Astrocyte of the spinal cord (primary cell): ENCODE results near the gene CA11.
A peak's percentile ranks its signal among the peaks of the same experiment; 100 is the strongest.
"Not testable (repeated sequence)": the region's sequence is repeated elsewhere in the genome, so short reads cannot be mapped to it uniquely, and the experiment has no call there.

ENCODE experiments used
- DNase-seq: peaks from one replicate; pipeline ENCODE4 v3.0.0; 2011; ENCODE audit warnings: low read depth, low spot score
- H3K4me3 ChIP-seq: 2 replicates; pipeline ENCODE4 v1.5.1; 2011; ENCODE audit warnings: low read depth, mild to moderate bottlenecking, low read length, moderate library complexity
- CTCF ChIP-seq: IDR thresholded peaks from 2 replicates; pipeline ENCODE4 v1.5.1; 2012; ENCODE audit warnings: low read depth, mild to moderate bottlenecking, low read length, inconsistent platforms
- in situ Hi-C: cut with HindIII; loops from 2 replicates; pipeline ENCODE4 v1.10.0; 2017; ENCODE audit warnings: low sequenced_read_pairs

CA11 gene

GRCh38 chr19:48681127-48681470 is 35.1 kb upstream of the CA11 start:
- in situ Hi-C loops: no loop called here
- DNase-seq: peak; percentile 56
- no peak for TF ChIP-seq CTCF
- no peak overlapping the region for H3K4me3 ChIP-seq

- TF ChIP-seq CTCF: no peak
- in situ Hi-C loops: no loop called here
- DNase-seq: no peak
- no peak overlapping the region for H3K4me3 ChIP-seq
Measured at GRCh38 chr19:48680436-48681126, 34.6 kb upstream of the CA11 start.

- DNase-seq, in situ Hi-C loops, H3K4me3 ChIP-seq: not testable (repeated sequence)
Measured at GRCh38 chr19:48680006-48680405, 34.0 kb upstream of the CA11 start.

- TF ChIP-seq CTCF: no peak
Measured at GRCh38 chr19:48678201-48678600, 32.2 kb upstream of the CA11 start.

GRCh38 chr19:48676887-48677286 is 30.9 kb upstream of the CA11 start:
- no peak overlapping the region for H3K4me3 ChIP-seq
- in situ Hi-C loops: no loop called here
- no peak for TF ChIP-seq CTCF
- DNase-seq: no peak

More at GRCh38 chr19:48678201-48678600, 32.2 kb upstream of the CA11 start:
- in situ Hi-C loops: no loop called here
- DNase-seq: no peak
- no peak overlapping the region for H3K4me3 ChIP-seq

- DNase-seq: no peak
- in situ Hi-C loops: no loop called here
- no peak for TF ChIP-seq CTCF
- H3K4me3 ChIP-seq: no peak overlapping the region
Measured at GRCh38 chr19:48676487-48676886, 30.5 kb upstream of the CA11 start.

GRCh38 chr19:48674921-48675824 is 29.2 kb upstream of the CA11 start:
- no peak overlapping the region for H3K4me3 ChIP-seq
- peak; percentile 76 for DNase-seq
- in situ Hi-C loops: no loop called here
- TF ChIP-seq CTCF: peak; percentile 94
